AG10803 (cell line): ENCODE data around the gene FRAS1.
"Not testable (repeated sequence)": the region's sequence is repeated elsewhere in the genome, so short reads cannot be mapped to it uniquely, and the experiment has no call there.

Source experiments
- DNase-seq: peaks from one replicate; pipeline ENCODE4 v3.0.0; 2010; ENCODE audit warnings: low read depth
- H3K4me3 ChIP-seq: 2 replicates; pipeline ENCODE4 v1.5.1; 2011; ENCODE audit warnings: mild to moderate bottlenecking, low read length, control low read depth
- TF ChIP-seq, protein P1 (sequence below): conservative IDR thresholded peaks from 2 replicates; pipeline ENCODE4 v1.5.1; 2011; ENCODE audit warnings: mild to moderate bottlenecking, low read length, control low read depth, inconsistent platforms

Gene FRAS1

DNA sequence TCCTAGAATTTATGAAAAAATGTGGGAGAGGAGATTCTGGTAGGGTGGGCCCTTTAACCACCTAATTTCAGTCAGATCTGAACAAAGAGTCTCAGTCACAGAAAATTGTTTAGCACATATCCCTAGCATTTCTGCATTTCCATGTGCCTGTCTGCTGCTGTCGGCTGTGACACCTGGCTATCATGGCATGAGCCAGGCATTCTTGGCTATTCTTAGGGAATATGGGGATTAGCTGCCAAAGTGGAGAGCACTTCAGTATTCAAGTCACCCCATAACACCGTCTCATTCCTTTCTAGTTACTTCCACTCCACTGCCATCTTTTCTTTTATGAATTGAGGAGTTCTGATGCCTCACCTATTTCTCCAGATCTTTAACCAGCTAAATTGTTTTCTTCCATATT, 211.5 kb downstream of the FRAS1 start:
- no peak overlapping the region for H3K4me3 ChIP-seq
- TF ChIP-seq, protein P1, sequence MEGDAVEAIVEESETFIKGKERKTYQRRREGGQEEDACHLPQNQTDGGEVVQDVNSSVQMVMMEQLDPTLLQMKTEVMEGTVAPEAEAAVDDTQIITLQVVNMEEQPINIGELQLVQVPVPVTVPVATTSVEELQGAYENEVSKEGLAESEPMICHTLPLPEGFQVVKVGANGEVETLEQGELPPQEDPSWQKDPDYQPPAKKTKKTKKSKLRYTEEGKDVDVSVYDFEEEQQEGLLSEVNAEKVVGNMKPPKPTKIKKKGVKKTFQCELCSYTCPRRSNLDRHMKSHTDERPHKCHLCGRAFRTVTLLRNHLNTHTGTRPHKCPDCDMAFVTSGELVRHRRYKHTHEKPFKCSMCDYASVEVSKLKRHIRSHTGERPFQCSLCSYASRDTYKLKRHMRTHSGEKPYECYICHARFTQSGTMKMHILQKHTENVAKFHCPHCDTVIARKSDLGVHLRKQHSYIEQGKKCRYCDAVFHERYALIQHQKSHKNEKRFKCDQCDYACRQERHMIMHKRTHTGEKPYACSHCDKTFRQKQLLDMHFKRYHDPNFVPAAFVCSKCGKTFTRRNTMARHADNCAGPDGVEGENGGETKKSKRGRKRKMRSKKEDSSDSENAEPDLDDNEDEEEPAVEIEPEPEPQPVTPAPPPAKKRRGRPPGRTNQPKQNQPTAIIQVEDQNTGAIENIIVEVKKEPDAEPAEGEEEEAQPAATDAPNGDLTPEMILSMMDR = no peak
- no peak for DNase-seq

DNA sequence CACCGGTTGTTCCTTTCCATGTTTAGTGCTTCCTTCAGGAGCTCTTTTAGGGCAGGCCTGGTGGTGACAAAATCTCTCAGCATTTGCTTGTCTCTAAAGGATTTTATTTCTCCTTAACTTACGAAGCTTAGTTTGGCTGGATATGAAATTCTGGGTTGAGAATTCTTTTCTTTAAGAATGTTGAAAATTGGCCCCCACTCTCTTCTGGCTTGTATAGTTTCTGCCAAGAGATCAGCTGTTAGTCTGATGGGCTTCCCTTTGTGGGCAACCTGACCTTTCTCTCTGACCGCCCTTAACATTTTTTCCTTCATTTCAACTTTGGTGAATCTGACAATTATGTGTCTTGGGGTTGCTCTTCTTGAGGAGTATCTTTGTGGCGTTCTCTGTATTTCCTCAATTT, 218.3 kb downstream of the FRAS1 start:
- DNase-seq, H3K4me3 ChIP-seq: not testable (repeated sequence)

DNA sequence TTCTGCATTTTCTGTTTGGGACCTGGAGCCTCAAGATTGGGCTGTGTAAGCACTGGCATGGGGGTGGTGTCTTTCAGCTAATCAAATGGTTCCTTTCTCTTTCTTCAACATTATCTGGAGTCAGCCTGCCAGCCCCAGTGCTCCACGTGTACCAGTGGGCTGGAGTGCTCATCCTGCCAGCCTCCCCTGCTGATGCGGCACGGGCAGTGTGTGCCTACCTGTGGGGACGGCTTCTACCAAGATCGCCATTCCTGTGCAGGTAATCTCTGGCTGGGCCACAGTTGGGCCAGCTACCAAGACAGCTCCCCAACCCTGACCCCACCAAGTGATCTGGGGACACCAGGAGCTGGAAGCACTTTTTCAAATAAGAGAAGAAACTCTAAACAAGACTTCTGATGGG, 229.2 kb downstream of the FRAS1 start:
- DNase-seq = no peak
- H3K4me3 ChIP-seq = no peak overlapping the region
- TF ChIP-seq, protein P1 = no peak

DNA sequence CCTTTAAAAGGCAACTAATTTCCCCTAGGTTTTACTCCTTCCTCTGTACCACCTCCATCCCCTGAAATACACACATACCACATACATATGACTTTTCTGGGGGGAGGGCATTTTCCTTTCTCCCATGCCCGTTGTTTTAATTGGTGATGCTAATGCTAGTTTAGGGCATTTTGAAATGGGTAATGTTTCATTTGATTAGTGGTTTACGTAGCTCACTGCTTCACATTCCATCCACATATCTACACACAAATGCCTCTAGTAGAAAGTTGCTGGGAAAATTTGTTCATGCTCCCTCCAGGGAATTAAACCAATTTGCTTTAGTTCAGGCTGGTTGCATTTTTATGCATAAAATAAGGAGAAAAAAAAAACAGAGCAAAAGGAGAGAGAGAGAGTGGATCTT, 231.2 kb downstream of the FRAS1 start:
- DNase-seq = peak; percentile 86
- TF ChIP-seq, protein P1 = no peak
- no peak overlapping the region for H3K4me3 ChIP-seq

DNA sequence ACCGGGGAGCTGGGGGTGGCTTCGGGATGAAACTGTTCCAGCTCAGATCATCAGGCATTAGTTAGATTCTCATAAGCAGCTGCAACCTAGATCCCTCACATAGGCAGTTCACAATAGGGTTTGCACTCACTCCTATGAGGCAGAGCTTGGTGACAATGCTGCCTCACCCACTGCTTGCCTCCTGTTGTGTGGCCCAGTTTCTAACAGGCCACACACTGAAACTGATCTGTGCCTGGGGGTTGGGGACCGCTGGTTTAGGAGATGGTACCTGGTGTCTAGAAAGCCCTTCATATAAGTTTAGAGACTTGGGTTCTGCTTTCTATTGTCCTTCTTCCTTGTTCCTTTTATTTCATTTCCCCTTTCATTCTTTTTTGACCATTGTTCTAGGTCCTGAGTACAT, 234.2 kb downstream of the FRAS1 start:
- TF ChIP-seq, protein P1 = no peak
- H3K4me3 ChIP-seq = no peak overlapping the region
- DNase-seq = no peak

DNA sequence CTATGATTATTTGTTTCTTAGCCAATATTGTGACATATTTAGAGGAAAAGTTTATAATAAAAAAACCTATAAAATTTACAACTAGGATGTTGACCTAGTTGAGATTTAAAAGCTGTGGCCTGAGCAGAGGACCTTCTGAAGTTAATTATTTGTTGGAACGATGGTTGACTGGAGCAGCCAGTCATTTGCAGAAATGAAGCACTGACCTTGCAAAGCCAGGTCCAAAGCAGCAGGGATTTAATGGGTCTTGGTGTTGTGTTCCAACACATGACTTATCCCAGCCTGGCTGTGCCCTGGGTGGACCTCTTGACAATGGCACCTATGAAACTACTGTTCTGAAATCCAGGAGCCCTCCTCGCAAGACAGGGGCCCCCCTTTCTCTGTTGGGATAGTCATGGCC, 235.2 kb downstream of the FRAS1 start:
- no peak overlapping the region for H3K4me3 ChIP-seq
- DNase-seq = peak; percentile 27
- TF ChIP-seq, protein P1 = no peak

DNA sequence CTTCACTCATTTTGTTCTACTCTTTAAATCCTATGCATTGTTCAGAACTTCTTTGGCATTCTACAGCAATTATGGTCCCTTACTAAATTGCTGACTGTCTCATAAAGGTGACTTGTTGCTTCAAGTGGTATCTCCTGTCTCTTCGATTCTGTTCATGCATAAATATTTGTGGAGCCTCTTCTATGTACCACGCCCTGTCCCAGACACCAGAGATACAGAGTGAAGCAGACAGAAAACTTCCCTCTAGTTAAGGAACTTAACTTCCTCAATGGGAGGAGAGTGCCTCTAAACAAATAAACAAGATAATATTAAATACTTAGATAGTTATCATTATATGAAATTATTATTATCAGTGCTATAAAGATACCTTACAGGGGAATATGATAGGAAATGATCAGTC, 235.7 kb downstream of the FRAS1 start:
- TF ChIP-seq, protein P1 = no peak
- DNase-seq = no peak

DNA sequence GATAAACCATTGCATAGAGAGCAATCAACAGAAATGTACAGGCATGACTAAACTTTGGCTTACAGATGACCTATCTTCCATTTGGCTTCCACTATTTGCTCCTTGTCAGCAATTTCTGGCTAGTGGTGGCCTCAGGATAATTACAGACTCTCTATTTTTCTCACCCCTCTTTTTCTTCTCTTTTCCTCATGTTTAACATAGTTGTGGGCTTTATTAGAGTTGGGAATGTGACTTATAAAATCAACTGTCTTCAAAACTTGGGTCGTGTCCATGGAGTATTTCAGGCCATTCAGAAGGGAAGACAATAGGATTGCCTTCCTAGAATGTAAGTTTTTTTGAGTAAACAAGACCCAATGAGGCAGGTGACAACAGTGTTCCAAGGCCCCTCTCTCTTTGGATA, 236.2 kb downstream of the FRAS1 start:
- TF ChIP-seq, protein P1 = no peak
- DNase-seq = peak; percentile 94

More for the DNA sequence above, 235.7 kb downstream of the FRAS1 start:
- no peak overlapping the region for H3K4me3 ChIP-seq

More for the DNA sequence above, 236.2 kb downstream of the FRAS1 start:
- H3K4me3 ChIP-seq = no peak overlapping the region
